Stimulated activated CD4-positive, alpha-beta T cell treated with anti-CD3 and anti-CD28 coated beads, Interleukin-15, amount 100 ng/mL, for 1 hour (primary cell): ENCODE measurements around the gene AARS1.
"Not testable (repeated sequence)": the region's sequence is repeated elsewhere in the genome, so short reads cannot be mapped to it uniquely, and the experiment has no call there.

ENCODE experiments used
- DNase-seq, 2 donors: peaks; one replicate each; pipeline ENCODE4 v3.0.0-alpha.2; 2020; ENCODE audit warnings: low read depth in 1 of 2, low spot score in 1 of 2

Gene AARS1

GRCh38 chr16:70289229-70290094, at the start of gene AARS1:
Gene AARS1, minus strand, starts transcription at chr16:70289506. Its CDS starts 6,743 bp downstream, at chr16:70282763.
- DNase-seq = peak; percentile 84 to 85

GRCh38 chr16:70337814-70338213, 48.5 kb upstream of the AARS1 start:
- DNase-seq = no peak

- not testable (repeated sequence) for DNase-seq
These were observed 43.4 kb upstream of the AARS1 start for GRCh38 chr16:70332728-70333127.

GRCh38 chr16:70331588-70332358, 42.5 kb upstream of the AARS1 start:
- no peak for DNase-seq

- no peak for DNase-seq
These were observed 41.8 kb upstream of the AARS1 start for GRCh38 chr16:70331091-70331490.

- no peak for DNase-seq
These were observed 35.9 kb upstream of the AARS1 start for GRCh38 chr16:70324998-70325747.

GRCh38 chr16:70320121-70320520, 30.8 kb upstream of the AARS1 start:
- DNase-seq = no peak

GRCh38 chr16:70307726-70308125, 18.4 kb upstream of the AARS1 start:
- not testable (repeated sequence) for DNase-seq

GRCh38 chr16:70306880-70307279, 17.6 kb upstream of the AARS1 start:
- no peak for DNase-seq

GRCh38 chr16:70304892-70305448, 15.7 kb upstream of the AARS1 start:
- no peak for DNase-seq

- no peak for DNase-seq
These were observed 13.4 kb upstream of the AARS1 start for GRCh38 chr16:70302745-70303144.

- DNase-seq = no peak
These were observed 11.8 kb upstream of the AARS1 start for GRCh38 chr16:70301121-70301520.

- peak; percentile 5 to 37 for DNase-seq
These were observed 10.0 kb upstream of the AARS1 start, which contains the start of gene DDX19B for GRCh38 chr16:70298988-70299938. Gene DDX19B, plus strand, starts transcription at chr16:70299186. Its CDS starts 112 bp downstream, at chr16:70299298.

GRCh38 chr16:70295634-70296033, 6.3 kb upstream of the AARS1 start:
- no peak for DNase-seq

GRCh38 chr16:70294385-70295025, 5.2 kb upstream of the AARS1 start:
- DNase-seq = no peak

- DNase-seq = not testable (repeated sequence)
These were observed 2.8 kb upstream of the AARS1 start for GRCh38 chr16:70292148-70292547.

GRCh38 chr16:70290949-70291519, 1.7 kb upstream of the AARS1 start:
- no peak for DNase-seq

GRCh38 chr16:70287304-70287971, 1.9 kb downstream of the AARS1 start:
- not testable (repeated sequence) for DNase-seq
